CD14-positive monocyte (primary cell): Measurements from ENCODE around the gene HMCN1. TPM values are rescaled to one million over a fixed set of nuclear protein-coding genes. Genes with fewer than 3 reads are reported as not detected.

Experiments
- DNase-seq, 3 donors: peaks; one replicate each; pipeline ENCODE4 v3.0.0-alpha.2; 2011 to 2022
- H2AFZ ChIP-seq: 2 replicates; pipeline ENCODE4 v1.6.0; 2012; ENCODE audit warnings: mild to moderate bottlenecking, low read depth, low read length, inconsistent platforms; ENCODE audit not compliant: insufficient read depth, poor library complexity, severe bottlenecking
- H3K27ac ChIP-seq, 2 donors: 1 replicate in 1 of 2; 2 replicates in 1 of 2; pipeline ENCODE4 v1.5.1; 2012 to 2013; ENCODE audit warnings: low read length in 2 of 2, control low read depth in 1 of 2, inconsistent platforms in 1 of 2, low read depth in 1 of 2, mild to moderate bottlenecking in 1 of 2
- H3K27me3 ChIP-seq, 2 donors: one replicate each; pipeline versions ENCODE4 v1.6.0 to v1.6.1; 2011 to 2013; ENCODE audit warnings: low read length in 2 of 2; ENCODE audit not compliant: control insufficient read depth in 2 of 2, insufficient read depth in 2 of 2
- H3K36me3 ChIP-seq, 2 donors: replicated peaks in 1 of 2; 1 replicate in 1 of 2; 2 replicates in 1 of 2; pipeline versions ENCODE4 v1.5.1 to v1.6.1; 2012 to 2013; ENCODE audit warnings: low read length in 2 of 2, control low read depth in 1 of 2, inconsistent platforms in 1 of 2, mild to moderate bottlenecking in 1 of 2; ENCODE audit not compliant: insufficient read depth in 2 of 2, control insufficient read depth in 1 of 2
- H3K4me1 ChIP-seq, 2 donors: 1 replicate in 1 of 2; 2 replicates in 1 of 2; pipeline versions ENCODE4 v1.5.1 to v1.6.1; 2012 to 2013; ENCODE audit warnings: low read length in 2 of 2, control low read depth in 1 of 2, inconsistent platforms in 1 of 2, mild to moderate bottlenecking in 1 of 2, moderate library complexity in 1 of 2; ENCODE audit not compliant: insufficient read depth in 2 of 2, control insufficient read depth in 1 of 2
- H3K4me2 ChIP-seq: replicated peaks from 2 replicates; pipeline ENCODE3; 2012; ENCODE audit warnings: low read length, moderate library complexity, mild to moderate bottlenecking; ENCODE audit not compliant: poor library complexity, severe bottlenecking; ENCODE audit errors: extremely low read depth
- H3K4me3 ChIP-seq, 3 experiments: fragments of 200-600 bp in 1 of 3; sonication (generic) in 1 of 3; replicated peaks in 1 of 3; 1 replicate in 2 of 3; 2 replicates in 1 of 3; pipeline ENCODE4 v1.5.1; 2011 to 2013; ENCODE audit warnings: low read length in 3 of 3, mild to moderate bottlenecking in 3 of 3, control low read depth in 2 of 3, low read depth in 2 of 3, inconsistent platforms in 1 of 3, moderate library complexity in 1 of 3
- H3K79me2 ChIP-seq: 2 replicates; pipeline ENCODE4 v1.6.0; 2012; ENCODE audit warnings: mild to moderate bottlenecking, control low read depth, inconsistent platforms, low read length, moderate library complexity; ENCODE audit not compliant: insufficient read depth
- H3K9ac ChIP-seq: 2 replicates; pipeline ENCODE4 v1.6.0; 2017; ENCODE audit warnings: low read length, mild to moderate bottlenecking; ENCODE audit not compliant: insufficient read depth, poor library complexity, severe bottlenecking
- H3K9me3 ChIP-seq, 2 donors: replicated peaks in 1 of 2; 1 replicate in 1 of 2; 2 replicates in 1 of 2; pipeline versions ENCODE4 v1.5.1 to v1.6.1; 2012 to 2013; ENCODE audit warnings: low read length in 2 of 2, control low read depth in 1 of 2; ENCODE audit not compliant: control insufficient read depth in 1 of 2, insufficient read depth in 1 of 2
- H4K20me1 ChIP-seq: 2 replicates; pipeline ENCODE4 v1.6.0; 2012; ENCODE audit warnings: mild to moderate bottlenecking, low read length, control low read depth, moderate library complexity; ENCODE audit not compliant: insufficient read depth
- H3K27ac Mint-ChIP-seq, 7 donors: one replicate each; pipeline ENCODE4 v1.8.0; 2020; ENCODE audit warnings: mild to moderate bottlenecking in 7 of 7, mixed read lengths in 7 of 7, moderate library complexity in 6 of 7, inconsistent platforms in 2 of 7
- H3K27me3 Mint-ChIP-seq, 3 donors: one replicate each; pipeline ENCODE4 v1.8.0; 2021 to 2022; ENCODE audit warnings: low read depth in 3 of 3, mild to moderate bottlenecking in 3 of 3, mixed read lengths in 3 of 3, moderate library complexity in 3 of 3, inconsistent platforms in 1 of 3
- H3K36me3 Mint-ChIP-seq, 2 donors: one replicate each; pipeline ENCODE4 v1.8.0; 2020; ENCODE audit warnings: mixed read lengths in 2 of 2, inconsistent platforms in 1 of 2, mild to moderate bottlenecking in 1 of 2
- H3K4me1 Mint-ChIP-seq: one replicate; pipeline ENCODE4 v1.8.0; 2020; ENCODE audit warnings: mild to moderate bottlenecking, mixed read lengths
- H3K4me3 Mint-ChIP-seq, 2 donors: one replicate each; pipeline ENCODE4 v1.8.0; 2020; ENCODE audit warnings: mild to moderate bottlenecking in 2 of 2, mixed read lengths in 2 of 2, moderate library complexity in 1 of 2
- H3K9me3 Mint-ChIP-seq, 7 donors: one replicate each; pipeline ENCODE4 v1.8.0; 2020 to 2022; ENCODE audit warnings: mixed read lengths in 7 of 7, mild to moderate bottlenecking in 6 of 7, moderate library complexity in 6 of 7, inconsistent platforms in 2 of 7
- CTCF ChIP-seq: fragments of 200-600 bp; IDR thresholded peaks from one replicate; pipeline ENCODE4 v1.8.0; 2022; ENCODE audit warnings: antibody characterized with exemption, mild to moderate bottlenecking
- WGBS: methylation state at CpG from one replicate; pipeline ENCODE4 v1.1.5; 2013; ENCODE audit warnings: missing lambda C conversion rate; ENCODE audit not compliant: insufficient coverage; 5-methylcytosine and 5-hydroxymethylcytosine counted together
- intact Hi-C, 2 donors: fragments of 100-400 bp; cut with micrococcal nuclease; formaldehyde crosslinking; loops; one replicate each; pipeline versions ENCODE4 v1.15.0 to v1.15.1; 2023
- polyA plus RNA-seq, 3 donors: library from polyadenylated mRNA; depleted of rRNA in 1 of 3; unstranded in 2 of 3; stranded (reverse) in 1 of 3; fragments of 300-500 nt in 2 of 3; fragments of >200 nt in 1 of 3; fragmentation: Illumina TruSeq in 2 of 3; gene quantifications; 1 replicate in 2 of 3; 2 replicates in 1 of 3; pipeline ENCODE4 v1.2.3, GENCODE V29; 2012 to 2021

HMCN1 gene
- polyA plus RNA-seq, 3 donors = not detected

DNA sequence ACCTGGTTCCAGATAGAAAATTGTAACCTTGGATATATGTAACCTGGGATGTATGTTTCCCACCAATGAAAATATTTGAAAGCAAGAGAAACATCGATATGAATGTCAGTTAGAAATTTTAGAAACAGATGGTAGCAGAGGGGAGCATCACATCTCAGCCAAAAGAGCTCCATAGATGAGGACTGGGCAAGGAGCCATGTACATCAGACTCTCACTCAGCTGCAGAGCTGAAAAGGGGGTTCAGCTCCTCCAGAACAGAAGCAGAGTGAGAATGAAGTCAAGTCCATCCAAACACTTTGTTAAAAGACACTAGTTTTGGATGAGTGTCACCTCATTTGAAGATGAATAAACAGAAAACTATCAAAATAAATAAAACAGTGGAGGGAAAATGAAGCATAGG, 202.4 kb downstream of the HMCN1 start:
- Mint-ChIP-seq H3K4me3 (no peak overlapping the region), H3K27me3 (no peaks in the 10 kb centered on the region), H3K4me1 (no peaks in the 10 kb centered on the region), H3K27ac (no peak overlapping the region), H3K36me3 (no peaks in the 10 kb centered on the region), H3K9me3 (peaks cover 0 to 2% (median 0%) of the 10 kb centered on the region in 7 donors)
- intact Hi-C loops = no loop called here
- no peaks in the 10 kb centered on the region for H3K79me2 ChIP-seq
- no peak for DNase-seq
- no peaks in the 10 kb centered on the region for H3K27me3 ChIP-seq
- no peaks in the 10 kb centered on the region for H3K36me3 ChIP-seq
- no peaks in the 10 kb centered on the region for H3K9me3 ChIP-seq
- H4K20me1 ChIP-seq = no peaks in the 10 kb centered on the region
- no peaks in the 10 kb centered on the region for H3K4me1 ChIP-seq
- no peak for TF ChIP-seq CTCF
- no CpG with 5 or more reads among the region's 1 CpG for WGBS
- no peak overlapping the region for H3K4me2 ChIP-seq
- H3K4me3 ChIP-seq = no peak overlapping the region
- H3K9ac ChIP-seq = no peak overlapping the region
- H3K27ac ChIP-seq = no peak overlapping the region
- no peak overlapping the region for H2AFZ ChIP-seq

DNA sequence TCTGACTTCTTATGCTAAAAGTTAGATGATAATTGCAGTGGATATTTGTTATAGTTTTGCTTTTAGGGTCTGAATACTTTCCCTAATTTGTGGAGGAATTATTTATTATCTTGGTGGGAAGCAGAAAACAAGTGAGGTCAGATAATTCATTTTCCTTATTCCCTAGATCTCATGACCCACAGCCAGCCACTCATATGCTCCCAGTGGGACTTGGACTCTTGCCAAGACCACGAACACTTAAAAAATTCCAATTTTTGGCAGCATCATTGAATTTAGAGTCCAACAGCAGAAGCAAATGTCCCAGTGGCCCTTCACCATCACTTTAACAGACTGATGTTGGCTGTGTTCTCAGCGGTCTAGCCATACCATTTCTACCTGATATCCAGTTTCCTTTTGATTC, 204.2 kb downstream of the HMCN1 start:
- Mint-ChIP-seq H3K36me3 (no peaks in the 10 kb centered on the region), H3K27me3 (no peaks in the 10 kb centered on the region), H3K4me3 (no peak overlapping the region), H3K27ac (no peak overlapping the region), H3K9me3 (peaks cover 0 to 2% (median 0%) of the 10 kb centered on the region in 7 donors), H3K4me1 (no peaks in the 10 kb centered on the region)
- Histone ChIP-seq H3K4me2 (no peak overlapping the region), H3K4me3 (no peak overlapping the region), H3K9me3 (no peaks in the 10 kb centered on the region), H3K36me3 (no peaks in the 10 kb centered on the region), H3K79me2 (no peaks in the 10 kb centered on the region), H3K27me3 (no peaks in the 10 kb centered on the region), H3K9ac (no peak overlapping the region), H4K20me1 (no peaks in the 10 kb centered on the region), H3K27ac (no peak overlapping the region), H2AFZ (no peak overlapping the region), H3K4me1 (no peaks in the 10 kb centered on the region)
- DNase-seq = no peak
- no peak for TF ChIP-seq CTCF
- 71% methylated on average over 2 of the region's 2 CpGs for WGBS
- intact Hi-C loops = no loop called here
